ENCODE measurements around the gene GALM. TPM values are rescaled to one million over a fixed set of nuclear protein-coding genes. Genes with fewer than 3 reads are reported as not detected.
"Not testable (repeated sequence)": the region's sequence is repeated elsewhere in the genome, so short reads cannot be mapped to it uniquely, and the experiment has no call there.

Gene GALM
- polyA plus RNA-seq, 3 donors from 2014 or later = 7.0 to 14.9 (median 14.8) TPM

GRCh38 chr2:38712413-38712812, 46.5 kb downstream of the GALM start:
- no peak overlapping the region for H3K27ac Mint-ChIP-seq
- H3K36me3 Mint-ChIP-seq = peaks cover 5 to 11% (median 8%) of the 10 kb centered on the region in 3 donors
- no peak overlapping the region for H3K4me3 Mint-ChIP-seq
- H3K9me3 Mint-ChIP-seq = peaks cover 0 to 3% (median 0%) of the 10 kb centered on the region in 6 donors
- DNase-seq = no peak
- peaks cover 0 to 2% (median 0%) of the 10 kb centered on the region in 3 donors for H3K27me3 Mint-ChIP-seq (ENCODE audit: low read depth in 3 of 3)
- H3K4me1 Mint-ChIP-seq = peaks cover 8 to 22% of the 10 kb centered on the region in 2 donors

DNA sequence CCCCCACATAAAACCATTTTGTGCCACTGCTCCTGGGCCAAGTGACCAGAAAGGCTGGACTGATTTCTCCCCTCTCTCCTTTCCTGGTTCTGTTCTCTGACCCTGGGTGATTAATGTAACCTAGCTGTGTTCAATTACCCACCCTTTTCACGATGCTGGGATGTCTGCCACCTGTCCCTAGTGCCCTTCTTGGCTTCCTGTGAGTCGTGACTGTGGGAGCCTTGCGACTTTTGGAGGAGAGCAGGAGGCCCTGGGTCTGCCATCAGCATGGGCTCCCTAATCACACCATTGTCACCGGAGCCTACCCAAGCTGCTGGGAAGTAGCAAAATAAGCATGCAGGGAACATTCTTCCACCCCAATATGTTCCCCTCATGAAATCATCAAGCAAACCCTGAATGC, 47.0 kb downstream of the GALM start:
- peaks cover 0 to 3% (median 0%) of the 10 kb centered on the region in 6 donors for H3K9me3 Mint-ChIP-seq
- no peak overlapping the region for H3K4me3 Mint-ChIP-seq
- DNase-seq = no peak
- peaks cover 0 to 2% (median 0%) of the 10 kb centered on the region in 3 donors for H3K27me3 Mint-ChIP-seq (ENCODE audit: low read depth in 3 of 3)
- peaks cover 8 to 22% of the 10 kb centered on the region in 2 donors for H3K4me1 Mint-ChIP-seq
- peaks cover 5 to 11% (median 8%) of the 10 kb centered on the region in 3 donors for H3K36me3 Mint-ChIP-seq
- H3K27ac Mint-ChIP-seq = no peak overlapping the region

DNA sequence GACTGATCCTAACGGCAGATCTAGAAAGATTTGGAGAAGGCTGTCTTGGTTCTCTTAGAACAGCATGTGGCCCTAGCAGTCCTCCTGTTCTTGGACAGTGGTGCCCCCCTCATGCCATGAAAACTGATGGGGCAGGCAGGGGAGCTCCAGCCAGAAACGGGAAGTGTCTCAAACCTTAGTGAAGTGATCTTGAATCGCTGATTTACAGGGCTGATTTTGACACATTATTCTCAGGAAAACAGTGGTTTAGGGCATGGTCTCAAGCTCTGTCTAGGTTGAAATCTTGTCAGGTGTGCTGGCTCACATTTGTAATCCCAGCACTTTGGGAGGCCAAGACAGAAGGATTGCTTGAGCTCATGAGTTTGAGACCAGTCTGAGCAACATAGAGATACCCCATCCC, 47.4 kb downstream of the GALM start:
- Mint-ChIP-seq H3K36me3 (peaks cover 5 to 11% (median 8%) of the 10 kb centered on the region in 3 donors), H3K27ac (no peak overlapping the region), H3K4me1 (peaks cover 8 to 21% of the 10 kb centered on the region in 2 donors), H3K27me3 (ENCODE audit: low read depth in 3 of 3) (peaks cover 0 to 2% (median 0%) of the 10 kb centered on the region in 3 donors), H3K9me3 (peaks cover 0 to 3% (median 0%) of the 10 kb centered on the region in 6 donors), H3K4me3 (no peak overlapping the region)
- no peak for DNase-seq

- not testable (repeated sequence) for H3K27ac Mint-ChIP-seq; H3K27me3 Mint-ChIP-seq (ENCODE audit: low read depth in 3 of 3); H3K9me3 Mint-ChIP-seq; H3K4me3 Mint-ChIP-seq; DNase-seq; H3K4me1 Mint-ChIP-seq
- peaks cover 5 to 12% (median 8%) of the 10 kb centered on the region in 3 donors for H3K36me3 Mint-ChIP-seq
Observed at GRCh38 chr2:38714941-38715340, 49.0 kb downstream of the GALM start.

GRCh38 chr2:38716185-38716584, 50.3 kb downstream of the GALM start:
- Mint-ChIP-seq H3K9me3 (peaks cover 0 to 3% (median 0%) of the 10 kb centered on the region in 6 donors), H3K4me3 (no peak overlapping the region), H3K27ac (peak overlapping the region in 1 of 6 donors; percentile 38), H3K27me3 (ENCODE audit: low read depth in 3 of 3) (no peaks in the 10 kb centered on the region), H3K36me3 (peaks cover 10 to 13% (median 12%) of the 10 kb centered on the region in 3 donors), H3K4me1 (peaks cover 2 to 9% of the 10 kb centered on the region in 2 donors)
- no peak for DNase-seq

GRCh38 chr2:38718601-38719000, 52.7 kb downstream of the GALM start:
- Mint-ChIP-seq H3K9me3 (no peaks in the 10 kb centered on the region), H3K4me3 (no peak overlapping the region), H3K4me1 (peaks cover 16 to 29% of the 10 kb centered on the region in 2 donors), H3K27me3 (ENCODE audit: low read depth in 3 of 3) (no peaks in the 10 kb centered on the region), H3K27ac (no peak overlapping the region), H3K36me3 (peaks cover 5 to 15% (median 7%) of the 10 kb centered on the region in 3 donors)
- no peak for DNase-seq

DNA sequence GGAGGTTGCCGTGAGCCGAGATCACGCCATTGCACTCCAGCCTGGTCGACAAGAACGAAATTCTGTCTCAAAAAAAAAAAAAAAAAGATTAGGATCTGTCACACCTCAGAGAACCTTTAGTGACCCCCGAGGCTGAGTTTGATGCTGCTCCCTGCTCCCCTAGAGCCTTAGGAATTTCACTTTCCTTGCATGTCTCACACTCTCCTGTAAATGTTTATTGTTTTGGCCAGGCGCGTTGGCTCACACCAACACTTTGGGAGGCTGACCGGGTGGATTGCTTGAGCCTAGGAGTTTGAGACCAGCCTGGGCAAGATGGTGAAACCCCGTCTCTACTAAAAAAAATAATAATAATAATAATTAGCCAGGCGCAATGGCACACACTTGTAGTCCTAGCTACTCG, 53.8 kb downstream of the GALM start:
- no peaks in the 10 kb centered on the region for H3K9me3 Mint-ChIP-seq
- H3K27me3 Mint-ChIP-seq (ENCODE audit: low read depth in 3 of 3) = no peaks in the 10 kb centered on the region
- no peak overlapping the region for H3K4me3 Mint-ChIP-seq
- peaks cover 16 to 29% of the 10 kb centered on the region in 2 donors for H3K4me1 Mint-ChIP-seq
- H3K36me3 Mint-ChIP-seq = peaks cover 5 to 15% (median 7%) of the 10 kb centered on the region in 3 donors
- no peak for DNase-seq
- H3K27ac Mint-ChIP-seq = no peak overlapping the region

GRCh38 chr2:38720613-38721241, 54.8 kb downstream of the GALM start:
- Mint-ChIP-seq H3K27ac (peak overlapping the region in 2 of 6 donors; percentile 9 to 58), H3K27me3 (ENCODE audit: low read depth in 3 of 3) (no peaks in the 10 kb centered on the region), H3K4me1 (peaks cover 16 to 29% of the 10 kb centered on the region in 2 donors), H3K9me3 (no peaks in the 10 kb centered on the region), H3K36me3 (peaks cover 5 to 11% (median 7%) of the 10 kb centered on the region in 3 donors), H3K4me3 (no peak overlapping the region)
- no peak for DNase-seq

DNA sequence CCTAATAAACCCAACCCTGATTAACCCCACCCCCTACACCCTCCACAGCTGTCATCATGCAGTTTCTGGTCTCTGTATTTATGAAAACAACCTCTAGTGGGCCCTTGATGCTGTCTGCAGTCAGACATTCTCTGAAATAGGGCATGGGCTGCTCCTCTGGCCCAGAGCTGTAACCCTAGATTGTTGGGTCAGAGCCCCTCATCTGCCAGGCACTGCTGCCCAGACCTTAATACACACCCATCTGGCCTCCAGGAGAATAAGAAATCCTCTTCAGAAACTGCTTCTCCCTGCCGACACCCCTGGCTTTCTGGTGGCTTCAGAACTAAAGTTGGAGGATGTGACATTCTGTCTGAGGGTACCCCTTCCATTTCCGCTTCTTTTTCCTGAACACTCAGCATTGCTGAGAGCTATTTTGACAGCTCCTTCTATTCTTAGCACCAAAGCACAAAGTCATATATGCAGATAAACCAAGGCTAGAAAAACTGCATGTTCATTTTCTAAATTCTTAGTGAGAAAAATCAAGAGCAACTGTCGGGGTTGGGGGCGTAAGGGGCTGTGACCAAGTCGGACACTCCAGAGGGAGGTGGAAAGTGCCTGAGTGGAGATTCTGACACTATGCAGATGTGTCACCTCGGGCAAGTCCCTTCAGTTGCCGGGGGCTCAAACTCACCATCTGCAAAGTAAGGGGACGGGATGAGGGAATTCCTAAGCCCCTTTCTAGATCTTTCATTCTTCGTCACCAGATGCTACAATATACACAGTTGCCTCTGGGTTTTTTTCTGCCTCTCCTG, 56.6 kb downstream of the GALM start:
- Mint-ChIP-seq H3K36me3 (peaks cover 4 to 11% (median 5%) of the 10 kb centered on the region in 3 donors), H3K4me3 (peak overlapping the region in 2 of 5 donors; percentile 28 to 30), H3K27me3 (ENCODE audit: low read depth in 3 of 3) (peaks cover 0 to 2% (median 0%) of the 10 kb centered on the region in 3 donors), H3K4me1 (peaks cover 16 to 29% of the 10 kb centered on the region in 2 donors), H3K9me3 (no peaks in the 10 kb centered on the region), H3K27ac (peak overlapping the region in 5 of 6 donors; percentile 18 to 69 (median 67))
- DNase-seq = no peak

DNA sequence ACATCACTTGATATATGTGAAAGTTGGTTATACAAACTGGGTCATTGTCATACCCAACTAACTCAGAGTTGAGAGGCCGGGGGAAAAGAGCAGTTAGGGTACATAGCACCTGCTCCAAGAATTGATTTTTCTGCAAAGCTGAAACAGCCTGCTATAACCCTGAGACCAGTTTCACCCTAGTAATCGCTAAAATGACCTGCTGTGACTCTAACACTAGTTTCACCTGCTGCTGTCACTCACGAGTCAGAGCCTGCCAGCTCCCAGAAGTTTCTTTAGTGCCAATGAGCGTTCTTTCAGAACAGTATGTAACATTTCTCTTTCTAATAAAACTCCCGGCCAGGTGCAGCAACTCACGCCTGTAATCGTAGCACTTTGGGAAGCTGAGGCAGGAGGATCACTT, 57.3 kb downstream of the GALM start:
- peak overlapping the region in 2 of 6 donors; percentile 55 to 68 for H3K27ac Mint-ChIP-seq
- H3K9me3 Mint-ChIP-seq = no peaks in the 10 kb centered on the region
- no peak for DNase-seq
- H3K36me3 Mint-ChIP-seq = peaks cover 4 to 11% (median 5%) of the 10 kb centered on the region in 3 donors
- peaks cover 0 to 2% (median 0%) of the 10 kb centered on the region in 3 donors for H3K27me3 Mint-ChIP-seq (ENCODE audit: low read depth in 3 of 3)
- H3K4me3 Mint-ChIP-seq = peak overlapping the region in 1 of 5 donors; percentile 24
- peaks cover 16 to 29% of the 10 kb centered on the region in 2 donors for H3K4me1 Mint-ChIP-seq

GRCh38 chr2:38727661-38728060, 61.7 kb downstream of the GALM start:
- no peak overlapping the region for H3K4me3 Mint-ChIP-seq
- H3K9me3 Mint-ChIP-seq = no peaks in the 10 kb centered on the region
- H3K36me3 Mint-ChIP-seq = peaks cover 4 to 10% (median 9%) of the 10 kb centered on the region in 3 donors
- peaks cover 4 to 7% of the 10 kb centered on the region in 2 donors for H3K4me1 Mint-ChIP-seq
- DNase-seq = no peak
- H3K27me3 Mint-ChIP-seq (ENCODE audit: low read depth in 3 of 3) = peaks cover 0 to 2% (median 1%) of the 10 kb centered on the region in 3 donors
- H3K27ac Mint-ChIP-seq = no peak overlapping the region

DNA sequence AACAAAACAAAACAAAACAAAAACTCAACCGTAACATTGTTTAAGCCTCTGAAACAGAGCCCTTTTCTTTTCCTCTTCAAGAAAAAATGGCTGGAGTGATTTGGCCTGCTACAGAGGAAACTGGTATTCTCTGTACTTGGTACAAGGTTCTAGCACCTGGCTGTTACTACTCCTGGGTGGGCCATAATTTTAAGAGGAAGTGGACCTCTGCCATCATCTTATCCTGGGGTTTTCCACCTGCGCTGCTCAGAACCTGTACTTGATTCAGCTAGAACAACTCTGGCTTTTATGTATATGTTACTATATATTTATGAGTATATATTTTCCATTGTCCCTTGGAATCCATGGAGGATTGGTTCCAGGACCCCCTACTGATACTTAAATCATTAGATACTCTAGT, 62.8 kb downstream of the GALM start:
- no peaks in the 10 kb centered on the region for H3K4me1 Mint-ChIP-seq
- DNase-seq = no peak
- no peak overlapping the region for H3K27ac Mint-ChIP-seq
- peaks cover 5 to 15% (median 14%) of the 10 kb centered on the region in 3 donors for H3K36me3 Mint-ChIP-seq
- peaks cover 0 to 2% (median 1%) of the 10 kb centered on the region in 3 donors for H3K27me3 Mint-ChIP-seq (ENCODE audit: low read depth in 3 of 3)
- H3K4me3 Mint-ChIP-seq = no peak overlapping the region
- no peaks in the 10 kb centered on the region for H3K9me3 Mint-ChIP-seq

GRCh38 chr2:38731090-38731489, 65.2 kb downstream of the GALM start:
- no peaks in the 10 kb centered on the region for H3K9me3 Mint-ChIP-seq
- peak overlapping the region in 1 of 6 donors; percentile 62 for H3K27ac Mint-ChIP-seq
- H3K27me3 Mint-ChIP-seq (ENCODE audit: low read depth in 3 of 3) = peaks cover 0 to 1% (median 0%) of the 10 kb centered on the region in 3 donors
- H3K4me3 Mint-ChIP-seq = no peak overlapping the region
- no peak for DNase-seq
- H3K36me3 Mint-ChIP-seq = peaks cover 7 to 23% (median 21%) of the 10 kb centered on the region in 3 donors
- no peaks in the 10 kb centered on the region for H3K4me1 Mint-ChIP-seq

DNA sequence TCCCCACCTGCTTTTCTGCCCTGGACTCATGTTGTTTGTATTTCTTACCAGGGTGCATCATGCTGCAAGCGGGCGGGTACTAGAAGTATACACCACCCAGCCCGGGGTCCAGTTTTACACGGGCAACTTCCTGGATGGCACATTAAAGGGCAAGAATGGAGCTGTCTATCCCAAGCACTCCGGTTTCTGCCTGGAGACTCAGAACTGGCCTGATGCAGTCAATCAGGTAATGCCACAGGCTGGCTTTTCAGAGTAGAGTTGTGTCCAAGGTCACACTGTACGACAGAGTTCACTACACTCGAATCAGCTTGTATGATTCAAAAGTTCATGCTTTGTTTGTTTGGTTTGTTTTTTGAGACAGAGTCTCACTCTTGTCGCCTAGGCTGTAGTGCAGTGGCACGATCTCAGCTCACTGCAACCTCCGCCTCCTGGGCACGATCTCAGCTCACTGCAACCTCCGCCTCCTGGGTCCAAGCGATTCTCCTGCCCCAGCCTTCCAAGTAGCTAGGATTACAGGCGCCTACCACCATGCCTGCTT, 65.8 kb downstream of the GALM start:
- H3K9me3 Mint-ChIP-seq = no peaks in the 10 kb centered on the region
- peaks cover 7 to 24% (median 21%) of the 10 kb centered on the region in 3 donors for H3K36me3 Mint-ChIP-seq
- peak overlapping the region in 1 of 6 donors; percentile 62 for H3K27ac Mint-ChIP-seq
- no peaks in the 10 kb centered on the region for H3K4me1 Mint-ChIP-seq
- H3K4me3 Mint-ChIP-seq = no peak overlapping the region
- DNase-seq = no peak
- peaks cover 0 to 1% (median 0%) of the 10 kb centered on the region in 3 donors for H3K27me3 Mint-ChIP-seq (ENCODE audit: low read depth in 3 of 3)

All from immature natural killer cell (primary cell).